ENCODE results near the gene HADHB. TPM values are rescaled to one million over a fixed set of nuclear protein-coding genes. Genes with fewer than 3 reads are reported as not detected.

HADHB gene
- total and polyA plus RNA-seq, 2 donors from 2014 or later: 132 to 232 TPM

DNA sequence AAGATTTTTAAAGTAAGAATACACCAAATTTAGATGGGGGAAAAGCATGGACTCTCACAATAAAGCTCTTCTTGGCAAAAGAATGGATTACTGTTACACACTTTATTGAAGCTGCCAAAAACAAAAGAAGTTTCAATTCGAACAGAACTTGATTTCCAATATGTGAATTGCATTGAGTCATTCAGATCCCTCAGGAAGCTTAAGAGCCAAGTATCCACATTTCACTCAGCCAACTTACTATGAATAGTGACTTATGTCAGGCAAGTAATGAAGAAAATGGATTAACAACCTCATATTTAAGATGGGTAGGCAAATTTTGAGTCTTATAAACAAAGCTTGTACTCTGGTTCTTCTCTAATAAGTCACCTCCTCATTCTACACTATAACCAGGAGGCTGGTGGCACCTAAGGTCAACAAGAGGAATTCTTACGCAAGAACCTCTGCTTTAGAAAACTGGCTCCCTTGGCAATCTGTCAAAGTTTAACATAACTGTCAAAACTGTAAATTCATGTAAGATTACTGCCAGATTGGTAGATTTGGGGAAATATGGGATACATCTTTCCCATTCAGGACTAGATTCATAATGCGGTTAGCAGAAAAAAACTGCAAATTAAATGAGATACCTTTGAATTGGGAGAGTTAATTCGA is 6.3 kb upstream of the HADHB start:
- H3K9me3 ChIP-seq (ENCODE audit: control insufficient read depth in 2 of 3, insufficient read depth in 1 of 3, low read length in 3 of 3): no peaks in the 10 kb centered on the region
- intact Hi-C loops (cut with DNase I): no loop called here
- FAIRE-seq: no peak
- no peak for DNase-seq
- H3K9ac ChIP-seq (ENCODE audit: low read length in 3 of 3): peak overlapping the region in 1 of 3 donors; percentile 23
- H3K27ac ChIP-seq (ENCODE audit: low read depth in 2 of 2, low read length in 2 of 2): no peak overlapping the region
- TF ChIP-seq, protein P1, sequence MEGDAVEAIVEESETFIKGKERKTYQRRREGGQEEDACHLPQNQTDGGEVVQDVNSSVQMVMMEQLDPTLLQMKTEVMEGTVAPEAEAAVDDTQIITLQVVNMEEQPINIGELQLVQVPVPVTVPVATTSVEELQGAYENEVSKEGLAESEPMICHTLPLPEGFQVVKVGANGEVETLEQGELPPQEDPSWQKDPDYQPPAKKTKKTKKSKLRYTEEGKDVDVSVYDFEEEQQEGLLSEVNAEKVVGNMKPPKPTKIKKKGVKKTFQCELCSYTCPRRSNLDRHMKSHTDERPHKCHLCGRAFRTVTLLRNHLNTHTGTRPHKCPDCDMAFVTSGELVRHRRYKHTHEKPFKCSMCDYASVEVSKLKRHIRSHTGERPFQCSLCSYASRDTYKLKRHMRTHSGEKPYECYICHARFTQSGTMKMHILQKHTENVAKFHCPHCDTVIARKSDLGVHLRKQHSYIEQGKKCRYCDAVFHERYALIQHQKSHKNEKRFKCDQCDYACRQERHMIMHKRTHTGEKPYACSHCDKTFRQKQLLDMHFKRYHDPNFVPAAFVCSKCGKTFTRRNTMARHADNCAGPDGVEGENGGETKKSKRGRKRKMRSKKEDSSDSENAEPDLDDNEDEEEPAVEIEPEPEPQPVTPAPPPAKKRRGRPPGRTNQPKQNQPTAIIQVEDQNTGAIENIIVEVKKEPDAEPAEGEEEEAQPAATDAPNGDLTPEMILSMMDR (IDR thresholded peaks at IDR 0.05; ENCODE audit: borderline replicate concordance, extremely low read depth, insufficient read depth): no peak
- peaks cover 5 to 37% (median 26%) of the 10 kb centered on the region in 3 donors for H3K36me3 ChIP-seq (ENCODE audit: control insufficient read depth in 2 of 3, insufficient read depth in 3 of 3, low read length in 3 of 3)
- no peak overlapping the region for H3K4me3 ChIP-seq (ENCODE audit: low read length in 3 of 3)
- peaks cover 0 to 26% (median 7%) of the 10 kb centered on the region in 3 donors for H3K4me1 ChIP-seq (ENCODE audit: control insufficient read depth in 2 of 3, insufficient read depth in 2 of 3, low read depth in 1 of 3, low read length in 3 of 3)
- H3K27me3 ChIP-seq (ENCODE audit: control insufficient read depth, insufficient read depth, low read length): no peaks in the 10 kb centered on the region

DNA sequence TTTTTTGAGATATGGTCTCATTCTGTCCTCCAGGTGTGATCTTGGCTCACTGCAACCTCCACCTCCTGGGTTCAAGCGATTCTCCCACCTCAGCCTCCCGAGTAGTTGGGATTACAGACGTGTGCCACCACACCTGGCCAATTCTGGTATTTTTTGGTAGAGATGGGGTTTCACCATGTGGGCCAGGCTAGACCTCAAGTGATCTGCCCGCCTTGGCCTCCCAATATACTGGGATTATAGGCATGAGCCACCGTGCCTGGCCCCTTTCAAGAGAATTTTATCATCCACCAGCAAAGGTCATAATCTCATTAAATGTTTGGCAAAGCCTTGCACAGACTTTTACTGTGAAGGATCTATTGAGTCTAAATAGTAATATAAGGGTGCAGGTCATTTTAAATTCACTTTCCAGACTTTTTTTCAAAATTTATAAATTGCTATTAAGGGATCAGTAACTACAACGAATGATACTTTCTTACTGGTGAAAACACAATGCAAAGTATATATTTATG is 2.8 kb upstream of the HADHB start:
- FAIRE-seq (no peak), DNase-seq (no peak)
- Histone ChIP-seq H3K27ac (ENCODE audit: low read depth in 2 of 2, low read length in 2 of 2) (no peak overlapping the region), H3K4me1 (ENCODE audit: control insufficient read depth in 2 of 3, insufficient read depth in 2 of 3, low read depth in 1 of 3, low read length in 3 of 3) (peaks cover 0 to 26% (median 19%) of the 10 kb centered on the region in 3 donors), H3K27me3 (ENCODE audit: control insufficient read depth, insufficient read depth, low read length) (no peaks in the 10 kb centered on the region), H3K9ac (ENCODE audit: low read length in 3 of 3) (peak overlapping the region in 1 of 3 donors; percentile 24), H3K36me3 (ENCODE audit: control insufficient read depth in 2 of 3, insufficient read depth in 3 of 3, low read length in 3 of 3) (peaks cover 2 to 7% (median 7%) of the 10 kb centered on the region in 3 donors), H3K4me3 (ENCODE audit: low read length in 3 of 3) (no peak overlapping the region), H3K9me3 (ENCODE audit: control insufficient read depth in 2 of 3, insufficient read depth in 1 of 3, low read length in 3 of 3) (no peaks in the 10 kb centered on the region)
- TF ChIP-seq, protein P1 (IDR thresholded peaks at IDR 0.05; ENCODE audit: borderline replicate concordance, extremely low read depth, insufficient read depth): no peak
- intact Hi-C loops (cut with DNase I): no loop called here

DNA sequence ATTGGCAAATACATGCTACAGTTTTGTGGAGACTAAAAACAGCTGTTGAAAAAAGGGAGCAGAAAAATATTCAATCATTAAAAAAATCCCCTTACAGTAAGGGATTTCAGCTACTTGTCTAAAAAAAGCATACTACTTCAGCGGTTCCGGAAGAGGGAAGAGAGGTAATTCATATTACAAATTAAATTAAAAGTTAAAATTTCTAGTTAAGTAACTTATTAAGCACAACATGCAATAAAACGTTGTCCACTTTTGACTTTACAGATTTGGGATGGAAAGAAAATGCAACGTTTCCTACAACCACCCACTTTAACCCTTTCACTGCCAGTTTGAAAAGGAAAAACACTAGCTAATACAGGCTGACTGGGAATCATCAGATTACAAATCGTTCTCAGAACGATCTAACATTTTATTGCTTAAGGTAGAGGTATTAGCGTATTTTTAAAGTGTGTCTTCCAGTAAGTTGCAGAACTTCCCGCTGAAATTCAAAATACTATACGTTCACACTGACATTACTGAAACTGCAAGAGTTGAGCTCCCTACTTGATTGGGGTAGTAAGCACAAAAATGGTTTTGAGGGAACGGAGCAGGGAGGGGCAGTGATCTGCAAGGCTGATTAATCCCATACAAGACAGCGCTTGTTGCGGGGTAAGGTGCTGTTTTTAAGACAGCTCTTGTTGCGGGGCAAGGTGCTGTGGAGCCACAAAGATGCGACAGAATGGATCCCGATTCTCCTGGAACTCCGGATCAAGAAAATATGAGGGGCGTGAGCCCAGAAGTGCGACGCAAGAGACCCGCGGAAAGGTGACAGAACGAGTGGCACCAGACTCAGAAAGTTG is 1.1 kb upstream of the HADHB start:
- H3K4me1 ChIP-seq (ENCODE audit: control insufficient read depth in 2 of 3, insufficient read depth in 2 of 3, low read depth in 1 of 3, low read length in 3 of 3): peaks cover 0 to 21% (median 18%) of the 10 kb centered on the region in 3 donors
- H3K27me3 ChIP-seq (ENCODE audit: control insufficient read depth, insufficient read depth, low read length): no peaks in the 10 kb centered on the region
- intact Hi-C loops (cut with DNase I): no loop called here
- H3K9ac ChIP-seq (ENCODE audit: low read length in 3 of 3): peak overlapping the region; percentile 94 to 99 (median 98)
- H3K9me3 ChIP-seq (ENCODE audit: control insufficient read depth in 2 of 3, insufficient read depth in 1 of 3, low read length in 3 of 3): no peaks in the 10 kb centered on the region
- H3K4me3 ChIP-seq (ENCODE audit: low read length in 3 of 3): peak overlapping the region; percentile 98 to 99 (median 99)
- TF ChIP-seq, protein P1 (IDR thresholded peaks at IDR 0.05; ENCODE audit: borderline replicate concordance, extremely low read depth, insufficient read depth): no peak
- peak overlapping the region; percentile 98 to 99 for H3K27ac ChIP-seq (ENCODE audit: low read depth in 2 of 2, low read length in 2 of 2)
- FAIRE-seq (no peak), DNase-seq (peak in 3 of 5 donors; percentile 16 to 71 (median 68))
- H3K36me3 ChIP-seq (ENCODE audit: control insufficient read depth in 2 of 3, insufficient read depth in 3 of 3, low read length in 3 of 3): no peaks in the 10 kb centered on the region
